Suprapubic skin (tissue), 4 donors: Measurements from ENCODE around the gene BCAS4. TPM values are rescaled to one million over a fixed set of nuclear protein-coding genes. Genes with fewer than 3 reads are reported as not detected.

ENCODE experiments used
- DNase-seq, 2 donors: peaks; one replicate each; pipeline ENCODE4 v3.0.0-alpha.2; 2019; ENCODE audit warnings: low spot score in 2 of 2
- H3K27ac ChIP-seq: fragments of 200-600 bp; sonication (generic); one replicate; pipeline ENCODE4 v1.5.1; 2019
- H3K27me3 ChIP-seq: fragments of 200-600 bp; sonication (generic); one replicate; pipeline ENCODE4 v1.5.1; 2019
- H3K36me3 ChIP-seq: fragments of 200-600 bp; sonication (generic); one replicate; pipeline ENCODE4 v1.5.1; 2019
- H3K4me1 ChIP-seq: fragments of 200-600 bp; sonication (generic); one replicate; pipeline ENCODE4 v1.5.1; 2019
- H3K4me3 ChIP-seq: fragments of 200-600 bp; sonication (generic); one replicate; pipeline ENCODE4 v1.5.1; 2019; ENCODE audit warnings: mild to moderate bottlenecking
- H3K9me3 ChIP-seq: fragments of 200-600 bp; sonication (generic); one replicate; pipeline ENCODE4 v1.5.1; 2019
- EP300 ChIP-seq: sonication (generic); formaldehyde crosslinking; IDR thresholded peaks from one replicate; pipeline ENCODE4 v1.6.1; 2017; ENCODE audit warnings: antibody characterized with exemption
- POLR2A ChIP-seq, 2 donors: fragments of 450-650 bp; IDR thresholded peaks; one replicate each; pipeline ENCODE4 v1.6.1; 2017; ENCODE audit warnings: antibody characterized with exemption in 2 of 2, mild to moderate bottlenecking in 2 of 2, moderate library complexity in 2 of 2
- POLR2AphosphoS5 ChIP-seq, 3 donors: sonication (generic); formaldehyde crosslinking; IDR thresholded peaks; one replicate each; pipeline ENCODE4 v1.6.1; 2017; ENCODE audit warnings: antibody characterized with exemption in 3 of 3
- WGBS: methylation state at CpG from one replicate; pipeline ENCODE4 v1.1.5; 2018; 5-methylcytosine and 5-hydroxymethylcytosine counted together
- total RNA-seq, 4 donors: library from RNA; depleted of rRNA; stranded (reverse); fragments of >200 nt; gene quantifications; one replicate each; pipeline ENCODE4 v1.1.0, GENCODE V29; 2016
- TF ChIP-seq, protein P1 (sequence below), 2 donors: fragments of 200-600 bp in 1 of 2; fragments of 450-650 bp in 1 of 2; sonication (generic) in 1 of 2; IDR thresholded peaks; one replicate each; pipeline ENCODE4 v1.5.1; 2016 to 2019; ENCODE audit warnings: antibody characterized with exemption in 2 of 2, mild to moderate bottlenecking in 1 of 2, moderate library complexity in 1 of 2

Gene BCAS4
- total RNA-seq, 4 donors from 2014 or later = 0.91 to 2.6 (median 1.2) TPM

DNA sequence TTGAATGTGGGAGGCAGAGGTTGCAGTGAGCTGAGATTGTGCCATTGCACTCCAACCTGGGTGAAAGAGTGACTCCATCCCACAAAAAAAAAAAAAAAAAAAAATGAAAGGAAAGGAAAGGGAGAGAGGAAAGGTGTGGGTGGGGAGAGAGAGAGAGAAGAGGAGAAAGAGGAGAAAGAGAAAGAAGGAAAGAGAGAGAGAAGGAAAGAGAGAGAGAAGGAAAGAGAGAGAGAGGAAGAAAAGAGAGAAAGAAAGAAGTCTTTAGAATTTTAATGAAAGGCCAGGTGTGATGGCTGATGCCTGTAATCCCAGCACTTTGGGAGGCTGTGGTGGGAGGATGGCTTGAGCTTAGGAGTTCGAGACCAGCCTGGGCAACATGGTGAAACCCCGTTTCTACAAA is 7.7 kb upstream of the BCAS4 start:
- H3K4me1 ChIP-seq = peaks cover 14% of the 10 kb centered on the region
- H3K36me3 ChIP-seq = no peaks in the 10 kb centered on the region
- TF ChIP-seq, protein P1, sequence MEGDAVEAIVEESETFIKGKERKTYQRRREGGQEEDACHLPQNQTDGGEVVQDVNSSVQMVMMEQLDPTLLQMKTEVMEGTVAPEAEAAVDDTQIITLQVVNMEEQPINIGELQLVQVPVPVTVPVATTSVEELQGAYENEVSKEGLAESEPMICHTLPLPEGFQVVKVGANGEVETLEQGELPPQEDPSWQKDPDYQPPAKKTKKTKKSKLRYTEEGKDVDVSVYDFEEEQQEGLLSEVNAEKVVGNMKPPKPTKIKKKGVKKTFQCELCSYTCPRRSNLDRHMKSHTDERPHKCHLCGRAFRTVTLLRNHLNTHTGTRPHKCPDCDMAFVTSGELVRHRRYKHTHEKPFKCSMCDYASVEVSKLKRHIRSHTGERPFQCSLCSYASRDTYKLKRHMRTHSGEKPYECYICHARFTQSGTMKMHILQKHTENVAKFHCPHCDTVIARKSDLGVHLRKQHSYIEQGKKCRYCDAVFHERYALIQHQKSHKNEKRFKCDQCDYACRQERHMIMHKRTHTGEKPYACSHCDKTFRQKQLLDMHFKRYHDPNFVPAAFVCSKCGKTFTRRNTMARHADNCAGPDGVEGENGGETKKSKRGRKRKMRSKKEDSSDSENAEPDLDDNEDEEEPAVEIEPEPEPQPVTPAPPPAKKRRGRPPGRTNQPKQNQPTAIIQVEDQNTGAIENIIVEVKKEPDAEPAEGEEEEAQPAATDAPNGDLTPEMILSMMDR (IDR thresholded peaks at IDR 0.05) = no peak
- TF ChIP-seq POLR2AphosphoS5 (IDR thresholded peaks at IDR 0.05) = no peak
- no peak for TF ChIP-seq POLR2A (IDR thresholded peaks at IDR 0.05)
- no peak for TF ChIP-seq EP300
- H3K9me3 ChIP-seq = no peaks in the 10 kb centered on the region
- DNase-seq = no peak
- H3K27me3 ChIP-seq = no peaks in the 10 kb centered on the region
- H3K4me3 ChIP-seq = no peak overlapping the region
- 97% methylated on average over 2 of the region's 2 CpGs for WGBS
- H3K27ac ChIP-seq = no peak overlapping the region

DNA sequence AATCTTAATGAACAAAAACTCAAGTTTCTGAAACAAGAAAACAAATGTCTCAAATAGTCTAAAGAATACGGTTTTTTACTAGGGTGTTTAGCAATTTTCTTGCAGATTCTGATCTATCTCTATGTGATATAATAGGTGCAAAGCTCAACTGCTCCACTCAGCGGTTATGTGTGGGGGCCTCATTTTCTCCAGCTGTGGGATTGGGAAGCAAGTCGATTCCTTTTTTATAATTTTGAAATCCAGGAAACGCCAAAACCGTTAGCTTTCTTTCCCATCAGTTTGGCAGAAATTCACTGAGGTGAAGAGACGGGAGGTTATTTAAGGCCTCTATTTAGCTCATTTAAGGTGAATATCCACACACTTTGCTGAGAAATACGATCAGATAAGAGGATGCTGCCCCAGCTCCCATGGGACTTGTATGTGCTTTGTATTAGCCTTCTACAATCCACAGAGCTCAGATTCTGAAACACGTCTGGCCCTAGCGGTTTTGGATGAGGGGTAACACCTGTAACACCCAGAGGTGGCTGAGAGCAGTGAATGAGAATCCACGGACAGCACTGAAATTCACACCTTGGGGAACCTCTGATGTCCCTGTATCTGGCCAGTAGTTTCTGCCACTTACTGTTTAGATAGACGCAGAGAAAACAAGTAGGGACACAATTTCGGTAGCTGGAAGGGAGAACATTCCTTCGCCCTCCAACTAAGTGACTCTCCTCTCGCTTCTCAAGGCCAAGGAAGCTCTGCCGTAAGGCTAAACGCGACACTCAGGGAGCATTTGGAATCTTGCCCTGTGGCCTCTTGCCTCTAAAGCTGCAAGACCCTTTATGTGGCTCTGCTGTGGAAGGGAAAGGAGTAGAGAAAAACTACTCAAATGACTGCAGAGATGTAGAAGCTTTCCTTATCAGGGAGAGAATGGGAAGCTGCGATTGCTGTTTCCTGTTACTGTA is 6.5 kb upstream of the BCAS4 start:
- H3K4me3 ChIP-seq = no peak overlapping the region
- no peak overlapping the region for H3K27ac ChIP-seq
- H3K9me3 ChIP-seq = no peaks in the 10 kb centered on the region
- DNase-seq = no peak
- no peaks in the 10 kb centered on the region for H3K27me3 ChIP-seq
- WGBS = 63% methylated on average over 18 of the region's 18 CpGs
- TF ChIP-seq POLR2A (IDR thresholded peaks at IDR 0.05) = no peak
- TF ChIP-seq, protein P1 (IDR thresholded peaks at IDR 0.05) = no peak
- TF ChIP-seq EP300 = no peak
- no peak for TF ChIP-seq POLR2AphosphoS5 (IDR thresholded peaks at IDR 0.05)
- H3K4me1 ChIP-seq = peaks cover 14% of the 10 kb centered on the region
- H3K36me3 ChIP-seq = no peaks in the 10 kb centered on the region

DNA sequence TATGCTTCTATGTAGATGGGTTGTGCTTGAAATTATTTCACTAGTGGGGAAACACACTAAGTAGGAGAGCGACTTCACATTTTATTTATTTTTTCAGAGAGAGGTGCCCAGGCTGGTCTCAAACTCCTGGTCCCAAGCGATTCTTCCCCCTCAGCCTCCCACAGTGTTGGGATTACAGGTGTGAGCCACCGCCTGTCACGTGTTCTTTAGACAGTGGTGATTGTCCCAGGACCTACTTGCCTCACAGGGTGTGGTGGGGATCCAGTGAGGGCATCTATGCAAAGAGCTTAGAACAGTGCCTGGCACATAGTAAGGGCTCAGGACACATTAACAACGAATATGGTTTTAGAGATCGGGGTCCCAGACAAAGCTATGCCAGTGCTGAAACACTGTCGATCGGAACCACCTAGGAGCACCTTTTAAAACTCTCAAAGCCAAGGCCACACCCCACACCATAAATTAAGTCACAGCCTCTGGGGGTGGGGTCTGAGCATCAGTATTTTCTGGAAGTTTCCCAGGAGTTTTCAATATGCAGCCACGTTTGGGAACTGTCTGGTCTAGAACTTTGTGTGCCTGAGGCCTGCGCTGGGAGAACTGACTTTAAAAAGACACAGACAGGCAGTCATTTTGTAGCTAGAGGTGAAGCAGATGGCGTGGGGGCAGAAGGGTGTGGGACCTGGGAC is 4.8 kb upstream of the BCAS4 start:
- 57% methylated on average over 11 of the region's 11 CpGs for WGBS
- Histone ChIP-seq H3K36me3 (no peaks in the 10 kb centered on the region), H3K4me1 (peaks cover 24% of the 10 kb centered on the region), H3K27ac (peak overlapping the region; percentile 77), H3K4me3 (no peak overlapping the region), H3K9me3 (no peaks in the 10 kb centered on the region), H3K27me3 (no peaks in the 10 kb centered on the region)
- TF ChIP-seq, protein P1 (IDR thresholded peaks at IDR 0.05) = no peak
- TF ChIP-seq POLR2A (IDR thresholded peaks at IDR 0.05) = no peak
- no peak for TF ChIP-seq EP300
- TF ChIP-seq POLR2AphosphoS5 (IDR thresholded peaks at IDR 0.05) = no peak
- no peak for DNase-seq

DNA sequence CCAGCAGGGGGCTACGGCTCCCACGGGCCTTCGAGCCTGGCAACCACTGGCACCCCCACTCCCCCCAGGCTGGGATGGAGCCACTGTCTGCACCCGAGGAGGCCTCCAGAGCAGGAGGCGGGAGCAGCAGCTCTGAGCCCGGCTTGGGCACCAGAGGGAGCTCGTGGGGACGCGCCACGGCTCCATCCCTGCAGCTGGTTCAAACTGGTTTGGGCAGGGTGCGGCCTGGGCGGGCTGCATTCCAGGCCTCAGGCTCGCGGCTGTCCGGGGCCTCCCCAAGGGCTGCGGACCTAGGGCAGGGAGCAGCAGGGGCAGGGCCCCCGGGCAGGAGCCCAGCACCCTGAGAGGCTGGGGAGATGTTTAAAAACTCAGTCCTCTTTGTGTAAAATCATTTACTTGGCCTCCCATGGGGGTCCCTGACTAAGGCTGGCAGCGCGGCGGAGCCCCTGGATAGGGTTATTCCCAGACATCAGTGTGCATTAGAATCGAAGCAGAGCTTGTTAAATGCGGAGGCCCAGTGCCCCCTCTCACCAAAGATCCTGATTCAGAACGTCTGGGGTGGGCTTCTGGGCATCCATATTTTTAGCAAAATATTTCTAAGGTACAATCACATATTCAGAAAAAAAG is 4.1 kb upstream of the BCAS4 start:
- Histone ChIP-seq H3K9me3 (no peaks in the 10 kb centered on the region), H3K4me1 (peaks cover 29% of the 10 kb centered on the region), H3K4me3 (peak overlapping the region; percentile 22), H3K27me3 (no peaks in the 10 kb centered on the region), H3K36me3 (no peaks in the 10 kb centered on the region), H3K27ac (peak overlapping the region; percentile 77)
- DNase-seq = peak; percentile 90 to 91
- TF ChIP-seq EP300 = no peak
- TF ChIP-seq, protein P1 (IDR thresholded peaks at IDR 0.05) = peak; percentile 15 to 89
- TF ChIP-seq POLR2AphosphoS5 (IDR thresholded peaks at IDR 0.05) = peak in 1 of 3 donors; percentile 64
- no peak for TF ChIP-seq POLR2A (IDR thresholded peaks at IDR 0.05)
- WGBS = 14% methylated on average over 18 of the region's 23 CpGs
